NB4 (cell line): Measurements from ENCODE around the gene CXCR5.

ENCODE experiments used
- DNase-seq: peaks from one replicate; pipeline ENCODE4 v3.0.0; 2010; ENCODE audit warnings: low read depth
- H3K4me3 ChIP-seq: one replicate; pipeline ENCODE4 v1.5.1; 2011; ENCODE audit warnings: mild to moderate bottlenecking, low read depth, low read length, moderate library complexity
- MYC ChIP-seq: IDR thresholded peaks from 2 replicates; pipeline ENCODE4 v1.6.1; 2011; ENCODE audit warnings: low read depth, low read length
- POLR2A ChIP-seq: IDR thresholded peaks from 2 replicates; pipeline ENCODE4 v1.6.1; 2011; ENCODE audit warnings: mild to moderate bottlenecking; ENCODE audit not compliant: insufficient read length; ENCODE audit errors: extremely low read depth
- TF ChIP-seq, protein P1 (sequence below): IDR thresholded peaks from 2 replicates; pipeline ENCODE4 v1.6.1; 2011; ENCODE audit warnings: low read depth, low read length
- TF ChIP-seq, protein P2 (sequence below): IDR thresholded peaks from one replicate; pipeline ENCODE4 v1.5.1; 2012; ENCODE audit warnings: low read depth, low read length

CXCR5 gene

DNA sequence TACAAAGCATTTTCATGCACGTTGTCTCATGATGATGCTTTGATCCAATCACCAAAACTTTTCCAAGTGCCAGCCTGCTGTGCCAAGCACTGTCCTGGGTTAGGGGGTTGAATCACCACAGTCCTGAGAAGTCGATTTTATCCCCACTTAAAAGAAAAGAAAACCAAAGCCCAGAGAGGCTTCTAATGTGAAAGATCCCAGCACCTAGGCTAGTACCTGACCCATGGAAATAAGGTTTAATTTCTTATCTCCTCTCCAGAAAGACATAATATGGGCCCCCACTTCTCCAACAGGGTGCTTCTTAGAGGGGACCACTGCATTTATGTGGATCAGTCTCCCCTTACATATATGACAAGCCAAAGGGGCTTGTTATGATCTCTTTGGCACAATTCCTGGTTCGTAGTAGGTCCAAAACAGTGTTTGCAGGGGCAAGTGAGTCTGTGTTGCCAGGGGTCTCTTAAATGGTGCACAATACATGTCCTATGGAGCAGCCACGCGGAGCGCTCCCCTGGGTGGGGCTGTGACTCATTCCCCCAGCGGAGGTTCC, 43.9 kb downstream of the CXCR5 start:
- H3K4me3 ChIP-seq: no peak overlapping the region
- DNase-seq: no peak
- TF ChIP-seq, protein P1, sequence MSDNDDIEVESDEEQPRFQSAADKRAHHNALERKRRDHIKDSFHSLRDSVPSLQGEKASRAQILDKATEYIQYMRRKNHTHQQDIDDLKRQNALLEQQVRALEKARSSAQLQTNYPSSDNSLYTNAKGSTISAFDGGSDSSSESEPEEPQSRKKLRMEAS: no peak
- no peak for TF ChIP-seq MYC
- TF ChIP-seq, protein P2, sequence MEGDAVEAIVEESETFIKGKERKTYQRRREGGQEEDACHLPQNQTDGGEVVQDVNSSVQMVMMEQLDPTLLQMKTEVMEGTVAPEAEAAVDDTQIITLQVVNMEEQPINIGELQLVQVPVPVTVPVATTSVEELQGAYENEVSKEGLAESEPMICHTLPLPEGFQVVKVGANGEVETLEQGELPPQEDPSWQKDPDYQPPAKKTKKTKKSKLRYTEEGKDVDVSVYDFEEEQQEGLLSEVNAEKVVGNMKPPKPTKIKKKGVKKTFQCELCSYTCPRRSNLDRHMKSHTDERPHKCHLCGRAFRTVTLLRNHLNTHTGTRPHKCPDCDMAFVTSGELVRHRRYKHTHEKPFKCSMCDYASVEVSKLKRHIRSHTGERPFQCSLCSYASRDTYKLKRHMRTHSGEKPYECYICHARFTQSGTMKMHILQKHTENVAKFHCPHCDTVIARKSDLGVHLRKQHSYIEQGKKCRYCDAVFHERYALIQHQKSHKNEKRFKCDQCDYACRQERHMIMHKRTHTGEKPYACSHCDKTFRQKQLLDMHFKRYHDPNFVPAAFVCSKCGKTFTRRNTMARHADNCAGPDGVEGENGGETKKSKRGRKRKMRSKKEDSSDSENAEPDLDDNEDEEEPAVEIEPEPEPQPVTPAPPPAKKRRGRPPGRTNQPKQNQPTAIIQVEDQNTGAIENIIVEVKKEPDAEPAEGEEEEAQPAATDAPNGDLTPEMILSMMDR: no peak
- no peak for TF ChIP-seq POLR2A

DNA sequence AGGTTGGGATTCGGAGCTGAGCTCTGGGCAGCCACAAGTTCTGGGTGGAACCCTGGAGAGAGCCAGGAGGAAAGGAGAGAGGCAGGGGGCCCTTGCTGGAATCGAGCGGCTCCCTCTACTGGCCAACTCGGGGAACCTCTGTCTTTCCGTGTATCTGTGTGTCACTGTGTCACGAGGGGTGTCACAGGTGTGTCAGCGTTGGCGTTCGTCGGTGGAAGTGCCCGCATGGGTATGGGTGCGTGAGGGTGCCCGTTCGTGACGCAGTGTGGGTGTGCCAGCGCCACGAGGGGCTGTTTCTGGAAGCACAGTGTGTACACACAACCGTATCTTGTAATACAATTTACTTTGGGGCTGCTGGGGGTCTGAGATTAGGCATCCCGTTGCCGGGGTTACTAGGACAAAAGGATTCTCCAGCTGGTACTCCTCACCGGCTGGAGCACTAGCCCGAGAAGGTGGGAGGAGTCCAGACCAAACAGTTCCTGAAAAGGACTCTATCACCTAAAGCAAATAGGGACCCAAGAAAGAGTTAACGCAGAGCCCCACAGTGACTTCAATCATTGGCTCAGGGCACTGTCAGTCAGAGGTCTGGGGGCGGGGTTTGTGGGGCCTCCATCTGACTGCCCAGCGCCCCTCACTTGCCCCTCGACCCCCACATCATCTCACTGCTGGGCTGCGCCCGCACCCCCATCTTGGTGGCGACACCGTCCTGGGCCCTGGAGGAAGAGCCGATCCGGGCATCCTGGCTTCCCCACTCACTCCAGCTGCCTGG, 44.6 kb downstream of the CXCR5 start:
- TF ChIP-seq, protein P2: peak; percentile 94
- 0 out of 2 replicates have a peak, but pooled peaks have one; percentile 16 for TF ChIP-seq MYC
- TF ChIP-seq, protein P1: peak; percentile 67
- TF ChIP-seq POLR2A: peak; percentile 31
- H3K4me3 ChIP-seq: peak overlapping the region; percentile 62
- DNase-seq: peak; percentile 90

DNA sequence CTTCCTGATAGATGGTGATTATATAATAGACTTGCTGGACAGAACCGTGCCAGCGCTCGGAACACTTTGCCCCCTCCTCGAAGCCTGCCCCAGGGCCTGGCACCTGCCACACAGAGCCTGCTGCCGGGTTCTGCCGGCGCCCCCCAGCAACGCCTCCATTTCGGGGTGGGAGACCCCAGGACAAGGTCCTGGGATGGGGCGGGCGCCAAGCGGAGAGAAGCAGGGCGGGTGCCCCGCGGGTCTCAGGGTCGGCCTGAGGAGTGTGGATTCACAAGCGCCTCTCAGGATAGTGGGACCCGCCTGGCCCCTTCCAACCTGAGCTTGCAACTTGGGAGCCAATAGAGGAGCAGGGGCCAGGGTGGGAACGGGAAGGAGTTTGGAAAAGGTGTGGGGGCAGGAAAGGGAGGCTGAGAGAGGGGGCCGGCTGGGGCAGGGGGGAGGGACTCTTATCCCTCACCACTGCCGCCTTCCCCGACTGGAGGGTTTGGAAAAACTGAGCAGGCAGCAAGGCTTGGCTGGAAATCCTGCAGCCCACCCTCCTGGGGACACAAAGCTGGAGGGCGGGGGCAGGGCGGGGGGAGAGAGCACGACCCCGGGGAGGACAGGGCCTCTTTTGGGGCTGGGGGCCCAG, 45.3 kb downstream of the CXCR5 start:
- 0 out of 2 replicates have a peak, but pooled peaks have one; percentile 31 for TF ChIP-seq MYC
- TF ChIP-seq, protein P2: no peak
- TF ChIP-seq, protein P1: peak; percentile 38; the same call in 1 of the 2 replicates
- peak overlapping the region; percentile 65 for H3K4me3 ChIP-seq
- no peak for DNase-seq

DNA sequence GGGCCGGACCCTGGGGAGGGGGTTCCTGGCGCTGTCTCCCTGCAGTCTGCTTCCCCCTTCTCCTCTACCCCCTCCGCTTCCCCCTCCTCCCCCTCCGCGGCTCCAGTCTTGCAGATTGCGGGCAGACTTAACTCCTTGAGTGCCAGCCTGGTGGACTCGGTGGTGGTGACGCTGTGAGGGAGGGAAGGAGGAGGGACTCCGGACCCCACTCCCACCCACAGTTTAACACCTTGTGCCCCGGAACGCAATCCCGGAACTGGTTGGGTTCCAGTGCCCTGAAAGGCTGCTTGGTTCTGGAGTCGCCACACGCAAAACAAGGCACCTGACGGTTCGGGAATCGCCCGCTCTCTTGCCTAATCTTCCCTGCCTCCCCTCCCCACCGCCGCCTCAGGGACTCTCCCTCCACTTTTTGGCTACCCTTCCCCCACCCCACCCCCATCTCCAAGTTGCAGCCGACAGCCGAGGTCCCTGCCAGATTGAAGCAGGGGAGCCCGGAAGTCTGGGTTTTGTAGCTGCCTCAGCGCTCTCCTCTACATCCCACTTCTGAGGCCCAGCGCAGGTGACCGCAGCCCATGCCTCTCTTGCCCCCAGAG, 45.9 kb downstream of the CXCR5 start:
- TF ChIP-seq POLR2A (no peak), MYC (no peak; the same call in 1 of the 2 replicates)
- TF ChIP-seq, protein P1: no peak
- TF ChIP-seq, protein P2: no peak
- H3K4me3 ChIP-seq: peak overlapping the region; percentile 65
- DNase-seq: peak; percentile 96

DNA sequence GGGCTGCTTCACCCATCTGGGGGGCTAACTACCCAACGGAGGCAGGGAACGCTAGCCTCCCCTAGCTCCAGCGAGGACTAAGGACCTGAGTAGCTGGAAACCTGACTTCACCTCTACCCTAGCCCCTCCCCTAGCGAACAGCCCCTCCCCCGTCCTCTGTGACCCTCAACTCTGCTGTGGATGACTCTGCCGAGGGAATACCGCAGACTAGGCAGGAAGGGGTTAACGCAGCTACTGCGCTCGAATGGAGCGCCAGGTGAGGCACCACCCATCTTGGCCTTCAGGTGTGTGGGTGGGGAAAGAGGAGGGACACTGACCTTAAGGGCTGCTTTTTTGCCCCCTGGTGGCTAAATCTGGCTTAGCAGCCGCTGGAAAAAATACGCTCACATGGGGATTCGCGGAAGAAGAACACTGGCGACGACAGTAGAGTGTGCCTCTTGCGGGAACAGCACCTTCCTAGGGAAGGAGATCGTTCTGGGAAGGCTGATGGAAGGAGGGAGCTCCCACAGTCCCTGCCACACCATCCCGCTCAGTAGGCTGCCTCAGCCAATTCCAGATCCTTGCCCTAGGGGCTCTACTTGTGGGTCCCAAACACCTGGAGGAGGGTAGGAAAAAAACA, 46.5 kb downstream of the CXCR5 start:
- peak; percentile 84 for DNase-seq
- TF ChIP-seq, protein P2: peak; percentile 96
- TF ChIP-seq MYC (peak; percentile 57; the same call in 1 of the 2 replicates), POLR2A (peak; percentile 3)
- TF ChIP-seq, protein P1: peak; percentile 58

More for the DNA sequence above, 46.5 kb downstream of the CXCR5 start:
- H3K4me3 ChIP-seq: peak overlapping the region; percentile 65
